ENCODE measurements around the gene NADK2.
"Not testable (repeated sequence)": the region's sequence is repeated elsewhere in the genome, so short reads cannot be mapped to it uniquely, and the experiment has no call there.

Gene NADK2, protein sequence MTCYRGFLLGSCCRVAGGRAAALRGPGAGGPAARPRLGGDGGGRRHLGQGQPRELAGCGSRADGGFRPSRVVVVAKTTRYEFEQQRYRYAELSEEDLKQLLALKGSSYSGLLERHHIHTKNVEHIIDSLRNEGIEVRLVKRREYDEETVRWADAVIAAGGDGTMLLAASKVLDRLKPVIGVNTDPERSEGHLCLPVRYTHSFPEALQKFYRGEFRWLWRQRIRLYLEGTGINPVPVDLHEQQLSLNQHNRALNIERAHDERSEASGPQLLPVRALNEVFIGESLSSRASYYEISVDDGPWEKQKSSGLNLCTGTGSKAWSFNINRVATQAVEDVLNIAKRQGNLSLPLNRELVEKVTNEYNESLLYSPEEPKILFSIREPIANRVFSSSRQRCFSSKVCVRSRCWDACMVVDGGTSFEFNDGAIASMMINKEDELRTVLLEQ

DNA sequence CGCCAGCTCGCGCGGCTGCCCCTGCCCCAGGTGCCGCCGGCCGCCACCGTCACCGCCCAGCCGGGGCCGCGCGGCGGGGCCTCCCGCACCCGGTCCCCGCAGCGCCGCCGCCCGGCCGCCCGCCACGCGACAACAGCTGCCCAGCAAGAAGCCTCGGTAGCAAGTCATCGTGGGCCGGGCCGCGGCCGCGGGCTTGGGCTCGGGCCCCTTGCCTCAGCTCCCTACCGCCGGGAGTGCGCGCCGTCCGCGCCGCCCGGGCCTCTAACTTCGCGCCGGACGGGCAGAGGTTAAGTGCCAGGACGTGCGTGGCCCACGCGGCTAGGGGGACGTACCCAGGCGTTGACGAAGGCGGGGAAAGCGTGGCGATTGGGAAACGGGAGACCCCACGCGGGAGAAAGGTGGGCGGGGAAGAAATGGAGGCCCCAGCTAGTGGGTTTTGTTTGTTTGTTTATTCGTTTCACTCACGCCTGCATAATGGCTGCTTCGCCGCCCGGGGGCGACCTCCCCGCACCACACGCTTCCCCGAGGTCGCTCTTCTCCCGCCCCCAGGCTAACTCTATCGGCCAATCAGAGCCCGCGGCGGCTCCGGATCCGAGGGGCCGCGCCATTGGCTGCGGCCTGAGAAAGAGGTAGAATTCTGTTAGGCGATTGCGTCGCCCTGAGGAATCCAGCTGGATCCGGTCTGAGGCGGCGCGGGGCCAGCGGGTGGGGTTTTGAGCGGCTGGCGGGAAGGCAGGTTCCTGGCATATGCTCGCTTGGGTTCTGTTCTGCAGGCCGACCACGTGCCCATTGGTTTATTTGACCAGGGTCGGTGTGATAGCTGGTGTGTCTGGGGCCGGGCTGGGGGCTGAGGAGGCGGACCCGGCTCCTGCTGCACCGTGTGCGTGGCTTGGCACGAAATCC, at the start of gene NADK2:
NADK2 (minus strand) TSS at position 295 of the 903 bp plus-strand sequence; CDS start at position 168, 127 bp downstream.
- TF ChIP-seq, protein P1, sequence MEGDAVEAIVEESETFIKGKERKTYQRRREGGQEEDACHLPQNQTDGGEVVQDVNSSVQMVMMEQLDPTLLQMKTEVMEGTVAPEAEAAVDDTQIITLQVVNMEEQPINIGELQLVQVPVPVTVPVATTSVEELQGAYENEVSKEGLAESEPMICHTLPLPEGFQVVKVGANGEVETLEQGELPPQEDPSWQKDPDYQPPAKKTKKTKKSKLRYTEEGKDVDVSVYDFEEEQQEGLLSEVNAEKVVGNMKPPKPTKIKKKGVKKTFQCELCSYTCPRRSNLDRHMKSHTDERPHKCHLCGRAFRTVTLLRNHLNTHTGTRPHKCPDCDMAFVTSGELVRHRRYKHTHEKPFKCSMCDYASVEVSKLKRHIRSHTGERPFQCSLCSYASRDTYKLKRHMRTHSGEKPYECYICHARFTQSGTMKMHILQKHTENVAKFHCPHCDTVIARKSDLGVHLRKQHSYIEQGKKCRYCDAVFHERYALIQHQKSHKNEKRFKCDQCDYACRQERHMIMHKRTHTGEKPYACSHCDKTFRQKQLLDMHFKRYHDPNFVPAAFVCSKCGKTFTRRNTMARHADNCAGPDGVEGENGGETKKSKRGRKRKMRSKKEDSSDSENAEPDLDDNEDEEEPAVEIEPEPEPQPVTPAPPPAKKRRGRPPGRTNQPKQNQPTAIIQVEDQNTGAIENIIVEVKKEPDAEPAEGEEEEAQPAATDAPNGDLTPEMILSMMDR (IDR thresholded peaks at IDR 0.05) = peak; percentile 62
- H3K4me3 ChIP-seq = peak within 1 kb of the TSS; percentile 95
- DNase-seq (ENCODE audit: low spot score) = peak; percentile 99
- peak within 1 kb of the TSS; percentile 98 to 99 for H3K27ac ChIP-seq

- no peak for DNase-seq (ENCODE audit: low spot score)
- H3K27ac ChIP-seq = no peak overlapping the region
- TF ChIP-seq, protein P1 (IDR thresholded peaks at IDR 0.05) = no peak
Measured at GRCh38 chr5:36285837-36286615, 44.3 kb upstream of the NADK2 start.

DNA sequence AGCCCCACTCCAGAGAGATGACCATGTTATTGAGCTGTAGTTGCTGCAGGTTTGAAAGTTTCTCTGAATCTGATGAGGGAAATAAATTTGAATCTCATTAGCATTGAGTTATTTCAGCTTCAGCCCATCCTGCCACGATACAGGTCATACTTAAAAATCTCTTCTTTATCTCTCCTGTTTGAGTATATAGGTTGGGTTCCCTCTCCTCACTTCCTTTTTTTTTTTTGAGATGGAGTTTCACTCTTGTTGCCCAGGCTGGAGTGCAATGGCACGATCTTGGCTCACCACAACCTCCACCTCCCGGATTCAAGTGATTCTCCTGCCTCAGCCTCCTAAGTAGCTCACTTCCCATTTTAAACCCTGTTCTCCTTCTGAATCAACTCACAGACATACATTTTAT, 42.0 kb upstream of the NADK2 start:
- not testable (repeated sequence) for DNase-seq (ENCODE audit: low spot score); H3K4me3 ChIP-seq
- peak overlapping the region in 1 of 2 donors; percentile 45 for H3K27ac ChIP-seq

More at GRCh38 chr5:36285837-36286615, 44.3 kb upstream of the NADK2 start:
- no peak overlapping the region for H3K4me3 ChIP-seq

DNA sequence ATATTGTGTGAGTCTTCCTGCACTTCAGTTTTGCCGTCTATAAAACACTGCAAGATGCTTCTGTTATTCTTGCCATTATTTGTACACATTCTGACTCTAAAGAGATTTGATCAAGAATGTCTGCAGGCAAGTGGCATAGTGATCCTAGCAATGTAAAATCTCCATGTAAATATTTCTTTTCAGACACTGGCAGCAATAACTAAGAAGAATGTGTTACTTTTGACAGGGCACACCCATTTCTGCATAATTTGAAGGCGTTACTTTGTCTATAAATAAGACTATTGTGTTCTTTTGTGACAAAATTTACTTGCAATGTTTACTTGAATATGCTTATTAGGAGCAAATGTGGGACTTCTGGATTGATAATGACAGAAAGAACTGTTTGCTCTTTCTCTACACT, 39.9 kb upstream of the NADK2 start:
- H3K4me3 ChIP-seq = no peak overlapping the region
- DNase-seq (ENCODE audit: low spot score) = no peak
- TF ChIP-seq, protein P1 (IDR thresholded peaks at IDR 0.05) = no peak
- H3K27ac ChIP-seq = peak overlapping the region; percentile 4 to 68

GRCh38 chr5:36279054-36279698, 37.5 kb upstream of the NADK2 start:
- no peak for DNase-seq (ENCODE audit: low spot score)
- H3K27ac ChIP-seq = peak overlapping the region; percentile 64 to 83
- TF ChIP-seq, protein P1 (IDR thresholded peaks at IDR 0.05) = no peak
- H3K4me3 ChIP-seq = peak overlapping the region; percentile 1

DNA sequence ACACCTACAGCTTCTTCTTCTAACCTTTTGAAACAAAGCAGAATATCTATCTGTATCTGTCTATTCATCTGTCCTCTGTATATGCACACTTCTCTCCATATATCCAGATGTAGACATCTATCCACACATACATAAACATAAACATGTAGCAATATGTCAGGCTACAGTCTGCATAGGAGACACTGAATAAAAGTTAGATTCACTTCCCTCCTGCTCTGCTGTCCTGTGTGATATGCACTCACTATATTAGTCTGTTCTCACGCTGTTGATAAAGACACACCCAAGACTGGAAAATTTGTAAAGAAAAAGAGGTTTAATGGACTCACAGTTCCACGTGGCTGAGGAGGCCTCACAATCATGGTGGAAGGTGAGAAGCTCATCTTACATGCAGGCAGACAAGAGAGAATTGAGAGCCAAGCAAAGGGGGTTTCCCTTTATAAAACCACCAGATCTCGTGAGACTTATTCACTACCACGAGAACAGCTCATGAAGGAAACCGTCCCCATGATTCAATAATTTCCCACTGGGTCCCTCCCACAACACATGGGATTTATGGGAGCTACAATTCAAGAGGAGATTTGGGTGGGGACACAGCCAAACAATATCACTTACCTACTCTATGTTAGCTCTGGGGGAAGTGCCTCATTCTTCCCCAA, 35.9 kb upstream of the NADK2 start:
- H3K27ac ChIP-seq = peak overlapping the region; percentile 64 to 83
- no peak for DNase-seq (ENCODE audit: low spot score)
- H3K4me3 ChIP-seq = no peak overlapping the region
- TF ChIP-seq, protein P1 (IDR thresholded peaks at IDR 0.05) = no peak
